ENCODE measurements around the gene GPR3. TPM values are rescaled to one million over a fixed set of nuclear protein-coding genes. Genes with fewer than 3 reads are reported as not detected.

GPR3 gene
- total and polyA plus RNA-seq, 2 donors (not counting 3 experiments of a cell fraction or from before 2014, with no cell fraction given), result 1.8 TPM

- no peak overlapping the region for H3K4me2 ChIP-seq (ENCODE audit: insufficient read depth, low read length)
- no peak for TF ChIP-seq POLR2AphosphoS5 (IDR thresholded peaks at IDR 0.05; ENCODE audit: insufficient read depth, low read depth, low read length)
- peak; percentile 33 for TF ChIP-seq POLR2A (IDR thresholded peaks at IDR 0.05; ENCODE audit: low read depth, low read length)
- no peaks in the 10 kb centered on the region for H3K79me2 ChIP-seq (ENCODE audit: control insufficient read depth, insufficient read depth, low read length)
- no peak overlapping the region for H2AFZ ChIP-seq (ENCODE audit: low read depth, low read length)
- dilution Hi-C loops (cut with MboI; ENCODE audit: extremely low pct_ligation_motif_present, low sequenced_read_pairs) (loop anchor here (25.0 kb wide), 1 partner anchor 188 kb away; no protein-coding TSS in a partner anchor), intact Hi-C loops (cut with micrococcal nuclease) (loop anchor here (10.0 kb wide), 1 partner anchor 285 kb away; no protein-coding TSS in a partner anchor)
- H3K4me1 ChIP-seq (ENCODE audit: control insufficient read depth, extremely low read depth, insufficient read depth, low read length), result peaks cover 4% of the 10 kb centered on the region
- ChIA-PET POLR2A (no interaction called here), CTCF (interaction anchor here (1.3 to 6.6 kb wide), 4 partner anchors 41 to 206 kb away, joined by 3 to 275 read pairs (median 53); partner anchors contain the start of gene AHDC1)
- no peak for DNase-seq (ENCODE audit: low read depth, low spot score)
- H3K27ac ChIP-seq (ENCODE audit: insufficient read depth, low read depth, low read length), result no peak overlapping the region
- FAIRE-seq, result no peak
- no peaks in the 10 kb centered on the region for H4K20me1 ChIP-seq (replicated peaks; ENCODE audit: control insufficient read depth, extremely low read depth, insufficient read depth, low read length)
- H3K9me1 ChIP-seq (replicated peaks; ENCODE audit: control insufficient read depth, extremely low read depth, insufficient read depth, low read length), result no peaks in the 10 kb centered on the region
- BruUV-seq (replicated peaks), result no TSS peak
- H3K9ac ChIP-seq (replicated peaks; ENCODE audit: extremely low read depth, insufficient read depth, low read length), result no peak overlapping the region
- no peaks in the 10 kb centered on the region for H3K9me3 ChIP-seq (replicated peaks; ENCODE audit: control insufficient read depth, insufficient read depth, low read length)
- no peaks in the 10 kb centered on the region for H3K36me3 ChIP-seq (ENCODE audit: control insufficient read depth in 2 of 2, extremely low read depth in 1 of 2, insufficient read depth in 2 of 2, low read length in 2 of 2)
- no peaks in the 10 kb centered on the region for H3K27me3 ChIP-seq (ENCODE audit: control insufficient read depth in 2 of 2, insufficient read depth in 2 of 2, low read length in 2 of 2)
- no peak overlapping the region for H3K4me3 ChIP-seq (replicated peaks in 1 of 3; ENCODE audit: insufficient read depth in 1 of 3, low read depth in 1 of 3, low read length in 3 of 3)
Observed at GRCh38 chr1:27399251-27400025, 7.0 kb downstream of the GPR3 start.

GRCh38 chr1:27400082-27400962, 7.9 kb downstream of the GPR3 start:
- intact Hi-C loops (cut with micrococcal nuclease), result no loop called here
- Histone ChIP-seq H3K27ac (ENCODE audit: insufficient read depth, low read depth, low read length) (no peak overlapping the region), H3K4me3 (replicated peaks in 1 of 3; ENCODE audit: insufficient read depth in 1 of 3, low read depth in 1 of 3, low read length in 3 of 3) (no peak overlapping the region), H3K27me3 (ENCODE audit: control insufficient read depth in 2 of 2, insufficient read depth in 2 of 2, low read length in 2 of 2) (no peaks in the 10 kb centered on the region), H3K4me2 (ENCODE audit: insufficient read depth, low read length) (no peak overlapping the region), H3K9me1 (replicated peaks; ENCODE audit: control insufficient read depth, extremely low read depth, insufficient read depth, low read length) (no peaks in the 10 kb centered on the region), H3K9ac (replicated peaks; ENCODE audit: extremely low read depth, insufficient read depth, low read length) (no peak overlapping the region), H4K20me1 (replicated peaks; ENCODE audit: control insufficient read depth, extremely low read depth, insufficient read depth, low read length) (no peaks in the 10 kb centered on the region), H3K79me2 (ENCODE audit: control insufficient read depth, insufficient read depth, low read length) (no peaks in the 10 kb centered on the region), H3K9me3 (replicated peaks; ENCODE audit: control insufficient read depth, insufficient read depth, low read length) (no peaks in the 10 kb centered on the region), H3K36me3 (ENCODE audit: control insufficient read depth in 2 of 2, extremely low read depth in 1 of 2, insufficient read depth in 2 of 2, low read length in 2 of 2) (no peaks in the 10 kb centered on the region), H2AFZ (ENCODE audit: low read depth, low read length) (no peak overlapping the region), H3K4me1 (ENCODE audit: control insufficient read depth, extremely low read depth, insufficient read depth, low read length) (peaks cover 4% of the 10 kb centered on the region)
- TF ChIP-seq MAX (IDR thresholded peaks at IDR 0.05; ENCODE audit: insufficient read depth, insufficient read length) (no peak), EZH2 (IDR thresholded peaks at IDR 0.05; ENCODE audit: borderline replicate concordance, low read depth, low read length, severe bottlenecking) (no peak), POLR2A (IDR thresholded peaks at IDR 0.05; ENCODE audit: low read depth, low read length) (no peak), CTCF (IDR thresholded peaks at IDR 0.05; ENCODE audit: extremely low read depth in 1 of 2, insufficient read depth in 1 of 2, low read depth in 1 of 2, low read length in 2 of 2) (no peak), MYC (IDR thresholded peaks at IDR 0.05; ENCODE audit: low read depth, low read length) (no peak), JUN (IDR thresholded peaks at IDR 0.05; ENCODE audit: borderline replicate concordance, insufficient read depth, insufficient read length, low read depth) (no peak), FOS (IDR thresholded peaks at IDR 0.05; ENCODE audit: borderline replicate concordance, insufficient read depth, low read length) (no peak), GATA2 (IDR thresholded peaks at IDR 0.05; ENCODE audit: insufficient read depth, insufficient read length, low read depth, low read length) (no peak), POLR2AphosphoS5 (IDR thresholded peaks at IDR 0.05; ENCODE audit: insufficient read depth, low read depth, low read length) (no peak)
- no peak for FAIRE-seq
- no TSS peak for BruUV-seq (replicated peaks)
- ChIA-PET POLR2A (no interaction called here), CTCF (interaction anchor here (1.3 to 6.6 kb wide), 3 partner anchors 104 to 205 kb away, joined by 3 to 61 read pairs (median 4); partner anchors contain the start of gene AHDC1)
- no peak for DNase-seq (ENCODE audit: low read depth, low spot score)
- dilution Hi-C loops (cut with MboI; ENCODE audit: extremely low pct_ligation_motif_present, low sequenced_read_pairs), result loop anchor here (25.0 kb wide), 1 partner anchor 187 kb away; no protein-coding TSS in a partner anchor
